ENCODE data around the gene ARMC8.

ARMC8 gene

GRCh38 chr3:138340511-138340910 is 153.4 kb downstream of the ARMC8 start:
- H3K27me3 ChIP-seq (ENCODE audit: insufficient read depth, low read length, poor library complexity), result no peaks in the 10 kb centered on the region
- no peak for DNase-seq
- ATAC-seq (ENCODE audit: insufficient read depth, low read depth), result no peak

GRCh38 chr3:138344754-138345153 is 157.7 kb downstream of the ARMC8 start:
- no peak overlapping the region for H3K4me2 ChIP-seq (ENCODE audit: insufficient read depth, low read length)
- H4K20me1 ChIP-seq (ENCODE audit: insufficient read depth, low read length), result no peaks in the 10 kb centered on the region
- no peaks in the 10 kb centered on the region for H3K27me3 ChIP-seq (ENCODE audit: insufficient read depth, low read length, poor library complexity)
- TF ChIP-seq EZH2 (IDR thresholded peaks at IDR 0.05; ENCODE audit: borderline replicate concordance, low read depth, low read length, severe bottlenecking) (no peak), CTCF (IDR thresholded peaks at IDR 0.05; ENCODE audit: borderline replicate concordance, extremely low read depth, low read length, poor library complexity, severe bottlenecking) (no peak)
- H3K4me1 ChIP-seq (ENCODE audit: insufficient read depth, low read length), result no peaks in the 10 kb centered on the region
- no peak overlapping the region for H2AFZ ChIP-seq (ENCODE audit: low read depth, low read length)
- no peak overlapping the region for H3K9ac ChIP-seq (ENCODE audit: low read depth, low read length)
- H3K27ac ChIP-seq (ENCODE audit: low read length), result no peak overlapping the region
- no peak overlapping the region for H3K4me3 ChIP-seq (ENCODE audit: low read depth in 1 of 2, low read length in 2 of 2)
- H3K79me2 ChIP-seq (ENCODE audit: insufficient read depth, low read length), result no peaks in the 10 kb centered on the region
- no peaks in the 10 kb centered on the region for H3K9me3 ChIP-seq (ENCODE audit: insufficient read depth, low read length, severe bottlenecking)
- DNase-seq, result no peak
- no peaks in the 10 kb centered on the region for H3K36me3 ChIP-seq (ENCODE audit: insufficient read depth, low read length)
- no peak for ATAC-seq (ENCODE audit: insufficient read depth, low read depth)

More at GRCh38 chr3:138340511-138340910, 153.4 kb downstream of the ARMC8 start:
- H3K79me2 ChIP-seq (ENCODE audit: insufficient read depth, low read length), result no peaks in the 10 kb centered on the region
- H3K4me3 ChIP-seq (ENCODE audit: low read depth in 1 of 2, low read length in 2 of 2), result no peak overlapping the region
- no peaks in the 10 kb centered on the region for H3K4me1 ChIP-seq (ENCODE audit: insufficient read depth, low read length)
- TF ChIP-seq CTCF (IDR thresholded peaks at IDR 0.05; ENCODE audit: borderline replicate concordance, extremely low read depth, low read length, poor library complexity, severe bottlenecking), result no peak
- TF ChIP-seq EZH2 (IDR thresholded peaks at IDR 0.05; ENCODE audit: borderline replicate concordance, low read depth, low read length, severe bottlenecking), result no peak
- no peak overlapping the region for H3K27ac ChIP-seq (ENCODE audit: low read length)
- no peaks in the 10 kb centered on the region for H3K36me3 ChIP-seq (ENCODE audit: insufficient read depth, low read length)
- no peak overlapping the region for H3K9ac ChIP-seq (ENCODE audit: low read depth, low read length)
- H3K4me2 ChIP-seq (ENCODE audit: insufficient read depth, low read length), result no peak overlapping the region
- no peak overlapping the region for H2AFZ ChIP-seq (ENCODE audit: low read depth, low read length)
- H3K9me3 ChIP-seq (ENCODE audit: insufficient read depth, low read length, severe bottlenecking), result no peaks in the 10 kb centered on the region
- H4K20me1 ChIP-seq (ENCODE audit: insufficient read depth, low read length), result no peaks in the 10 kb centered on the region
